ENCODE measurements around the gene TBL3. TPM values are rescaled to one million over a fixed set of nuclear protein-coding genes. Genes with fewer than 3 reads are reported as not detected.
"Not testable (repeated sequence)": the region's sequence is repeated elsewhere in the genome, so short reads cannot be mapped to it uniquely, and the experiment has no call there.

The TBL3 gene
- total and polyA plus RNA-seq, 3 experiments from 2014 or later, result 62.9 to 78.0 (median 74.6) TPM

GRCh38 chr16:1930338-1930720 is 41.5 kb upstream of the TBL3 start:
- no peaks in the 10 kb centered on the region for H3K9me3 Mint-ChIP-seq
- ChIA-PET CTCF (interaction anchor here (1.3 to 2.3 kb wide), 3 partner anchors 13 to 38 kb away, joined by 4 to 9 read pairs (median 4); partner anchors contain the start of genes MSRB1 and RPS2), POLR2A (no interaction called here)
- H3K4me1 Mint-ChIP-seq, result peaks cover 2 to 4% (median 3%) of the 10 kb centered on the region in 3 donors
- H3K4me3 ChIP-seq (ENCODE audit: low read length), result no peak overlapping the region
- no peak overlapping the region for H3K27ac Mint-ChIP-seq
- no peaks in the 10 kb centered on the region for H3K36me3 ChIP-seq (ENCODE audit: insufficient read depth, low read length)
- DNase-seq, result no peak
- no peaks in the 10 kb centered on the region for H3K36me3 Mint-ChIP-seq
- no peaks in the 10 kb centered on the region for H3K9me3 ChIP-seq (ENCODE audit: low read length)
- H3K27me3 Mint-ChIP-seq, result peaks cover 0 to 1% of the 10 kb centered on the region in 2 donors
- H3K27me3 ChIP-seq (ENCODE audit: insufficient read depth, low read length, poor library complexity, severe bottlenecking), result no peaks in the 10 kb centered on the region
- peaks cover 4% of the 10 kb centered on the region for H3K4me1 ChIP-seq (ENCODE audit: insufficient read depth, low read length)
- H3K27ac ChIP-seq (ENCODE audit: low read depth, low read length), result no peak overlapping the region
- H3K4me3 Mint-ChIP-seq, result peak overlapping the region in 1 of 7 donors; percentile 26

GRCh38 chr16:1932050-1933028 is 39.5 kb upstream of the TBL3 start:
- peaks cover 2 to 4% (median 3%) of the 10 kb centered on the region in 3 donors for H3K4me1 Mint-ChIP-seq
- Histone ChIP-seq H3K9me3 (ENCODE audit: low read length) (no peaks in the 10 kb centered on the region), H3K36me3 (ENCODE audit: insufficient read depth, low read length) (no peaks in the 10 kb centered on the region), H3K4me1 (ENCODE audit: insufficient read depth, low read length) (peaks cover 4% of the 10 kb centered on the region), H3K4me3 (ENCODE audit: low read length) (no peak overlapping the region), H3K27me3 (ENCODE audit: insufficient read depth, low read length, poor library complexity, severe bottlenecking) (no peaks in the 10 kb centered on the region), H3K27ac (ENCODE audit: low read depth, low read length) (no peak overlapping the region)
- CTCF ChIA-PET, result no interaction called here
- POLR2A ChIA-PET, result no interaction called here
- no peak overlapping the region for H3K4me3 Mint-ChIP-seq
- H3K27me3 Mint-ChIP-seq, result peaks cover 0 to 1% of the 10 kb centered on the region in 2 donors
- DNase-seq, result no peak
- H3K36me3 Mint-ChIP-seq, result peaks cover 0 to 3% (median 0%) of the 10 kb centered on the region in 3 donors
- no peaks in the 10 kb centered on the region for H3K9me3 Mint-ChIP-seq
- no peak overlapping the region for H3K27ac Mint-ChIP-seq

GRCh38 chr16:1933097-1933661 is 38.7 kb upstream of the TBL3 start:
- no peaks in the 10 kb centered on the region for H3K27me3 ChIP-seq (ENCODE audit: insufficient read depth, low read length, poor library complexity, severe bottlenecking)
- peaks cover 0 to 8% (median 1%) of the 10 kb centered on the region in 3 donors for H3K36me3 Mint-ChIP-seq
- peaks cover under 1% of the 10 kb centered on the region for H3K36me3 ChIP-seq (ENCODE audit: insufficient read depth, low read length)
- no peak overlapping the region for H3K27ac ChIP-seq (ENCODE audit: low read depth, low read length)
- H3K4me1 ChIP-seq (ENCODE audit: insufficient read depth, low read length), result peaks cover 4% of the 10 kb centered on the region
- no peaks in the 10 kb centered on the region for H3K9me3 ChIP-seq (ENCODE audit: low read length)
- no peaks in the 10 kb centered on the region for H3K9me3 Mint-ChIP-seq
- ChIA-PET CTCF (no interaction called here), POLR2A (no interaction called here)
- peaks cover 2 to 4% (median 3%) of the 10 kb centered on the region in 3 donors for H3K4me1 Mint-ChIP-seq
- peaks cover 0 to 1% of the 10 kb centered on the region in 2 donors for H3K27me3 Mint-ChIP-seq
- no peak overlapping the region for H3K27ac Mint-ChIP-seq
- H3K4me3 ChIP-seq (ENCODE audit: low read length), result no peak overlapping the region
- no peak overlapping the region for H3K4me3 Mint-ChIP-seq
- DNase-seq, result no peak

- POLR2A ChIA-PET, result no interaction called here
- no peak overlapping the region for H3K27ac Mint-ChIP-seq
- H3K4me1 Mint-ChIP-seq, result peaks cover 3 to 9% (median 7%) of the 10 kb centered on the region in 3 donors
- H3K9me3 ChIP-seq (ENCODE audit: low read length), result no peaks in the 10 kb centered on the region
- CTCF ChIA-PET, result no interaction called here
- H3K27ac ChIP-seq (ENCODE audit: low read depth, low read length), result no peak overlapping the region
- H3K4me3 Mint-ChIP-seq, result no peak overlapping the region
- no peak overlapping the region for H3K4me3 ChIP-seq (ENCODE audit: low read length)
- H3K27me3 Mint-ChIP-seq, result no peaks in the 10 kb centered on the region
- no peaks in the 10 kb centered on the region for H3K27me3 ChIP-seq (ENCODE audit: insufficient read depth, low read length, poor library complexity, severe bottlenecking)
- H3K36me3 Mint-ChIP-seq, result peaks cover 0 to 22% (median 1%) of the 10 kb centered on the region in 3 donors
- H3K9me3 Mint-ChIP-seq, result no peaks in the 10 kb centered on the region
- peaks cover 8% of the 10 kb centered on the region for H3K4me1 ChIP-seq (ENCODE audit: insufficient read depth, low read length)
- no peak for DNase-seq
- peaks cover 9% of the 10 kb centered on the region for H3K36me3 ChIP-seq (ENCODE audit: insufficient read depth, low read length)
Measured at GRCh38 chr16:1936945-1937479, 34.8 kb upstream of the TBL3 start.

- Histone ChIP-seq H3K27me3 (ENCODE audit: insufficient read depth, low read length, poor library complexity, severe bottlenecking) (no peaks in the 10 kb centered on the region), H3K4me3 (ENCODE audit: low read length) (no peak overlapping the region), H3K36me3 (ENCODE audit: insufficient read depth, low read length) (peaks cover 9% of the 10 kb centered on the region), H3K4me1 (ENCODE audit: insufficient read depth, low read length) (peaks cover 16% of the 10 kb centered on the region), H3K27ac (ENCODE audit: low read depth, low read length) (no peak overlapping the region), H3K9me3 (ENCODE audit: low read length) (no peaks in the 10 kb centered on the region)
- Mint-ChIP-seq H3K27me3 (no peaks in the 10 kb centered on the region), H3K27ac (no peak overlapping the region), H3K4me1 (peaks cover 3 to 20% (median 11%) of the 10 kb centered on the region in 3 donors), H3K9me3 (no peaks in the 10 kb centered on the region), H3K36me3 (peaks cover 0 to 26% (median 1%) of the 10 kb centered on the region in 3 donors), H3K4me3 (peak overlapping the region in 1 of 7 donors; percentile 54)
- no peak for DNase-seq
- CTCF ChIA-PET, result interaction anchor here (1.2 kb wide), 1 partner anchor 9 kb away, joined by 3 read pairs; no protein-coding TSS in a partner anchor
- POLR2A ChIA-PET, result no interaction called here
Measured at GRCh38 chr16:1938316-1938715, 33.5 kb upstream of the TBL3 start.

- H3K4me3 Mint-ChIP-seq, result peak overlapping the region in 1 of 7 donors; percentile 73
- Histone ChIP-seq H3K36me3 (ENCODE audit: insufficient read depth, low read length) (peaks cover 9% of the 10 kb centered on the region), H3K27me3 (ENCODE audit: insufficient read depth, low read length, poor library complexity, severe bottlenecking) (no peaks in the 10 kb centered on the region), H3K4me1 (ENCODE audit: insufficient read depth, low read length) (peaks cover 16% of the 10 kb centered on the region), H3K27ac (ENCODE audit: low read depth, low read length) (no peak overlapping the region), H3K9me3 (ENCODE audit: low read length) (no peaks in the 10 kb centered on the region), H3K4me3 (ENCODE audit: low read length) (no peak overlapping the region)
- no peak for DNase-seq
- ChIA-PET POLR2A (no interaction called here), CTCF (interaction anchor here (1.2 kb wide), 1 partner anchor 10 kb away, joined by 3 read pairs; no protein-coding TSS in a partner anchor)
- H3K36me3 Mint-ChIP-seq, result peaks cover 0 to 26% (median 1%) of the 10 kb centered on the region in 3 donors
- H3K27me3 Mint-ChIP-seq, result no peaks in the 10 kb centered on the region
- H3K27ac Mint-ChIP-seq, result peak overlapping the region in 1 of 8 donors; percentile 47
- peaks cover 5 to 24% (median 11%) of the 10 kb centered on the region in 3 donors for H3K4me1 Mint-ChIP-seq
- H3K9me3 Mint-ChIP-seq, result no peaks in the 10 kb centered on the region
Measured at GRCh38 chr16:1938910-1939309, 32.9 kb upstream of the TBL3 start.

GRCh38 chr16:1939833-1940232 is 32.0 kb upstream of the TBL3 start:
- H3K4me3 Mint-ChIP-seq, result peak overlapping the region in 1 of 7 donors; percentile 27
- H3K4me1 Mint-ChIP-seq, result peaks cover 8 to 24% (median 11%) of the 10 kb centered on the region in 3 donors
- CTCF ChIA-PET; H3K27ac ChIP-seq (ENCODE audit: low read depth, low read length); H3K27me3 Mint-ChIP-seq; H3K4me3 ChIP-seq (ENCODE audit: low read length); H3K36me3 ChIP-seq (ENCODE audit: insufficient read depth, low read length); DNase-seq; POLR2A ChIA-PET; H3K9me3 Mint-ChIP-seq; H3K9me3 ChIP-seq (ENCODE audit: low read length); H3K27me3 ChIP-seq (ENCODE audit: insufficient read depth, low read length, poor library complexity, severe bottlenecking); H3K27ac Mint-ChIP-seq: not testable (repeated sequence)
- peaks cover 16% of the 10 kb centered on the region for H3K4me1 ChIP-seq (ENCODE audit: insufficient read depth, low read length)
- peaks cover 0 to 26% (median 1%) of the 10 kb centered on the region in 3 donors for H3K36me3 Mint-ChIP-seq

Data from CD8-positive, alpha-beta memory T cell (primary cell).